Myometrial cell (primary cell): ENCODE results near the gene DDX11. TPM values are rescaled to one million over a fixed set of nuclear protein-coding genes. Genes with fewer than 3 reads are reported as not detected.

Experiments used
- total RNA-seq: library from RNA; depleted of rRNA; stranded (reverse); fragments of >200 nt; gene quantifications from 2 replicates; pipeline ENCODE4 v1.2.3, GENCODE V29; 2015

The DDX11 gene
- 14.1 and 17.0 TPM in 2 replicates for total RNA-seq

GRCh38 chr12:31073527-31074332 is at the start of gene DDX11:
DDX11 (plus strand) TSS chr12:31073860; CDS start chr12:31078394, 4,534 bp downstream.

Other genes starting within 250 kb of the DDX11 start
- under 0.01 and 0.29 TPM in 2 replicates for gene TSPAN11, start 147.1 kb upstream of the DDX11 start, total RNA-seq